Right forelimb (tissue), 1 donor: Measurements from ENCODE around the gene CDH22.

Source experiments
- DNase-seq: peaks from one replicate; pipeline ENCODE4 v3.0.0-alpha.2; 2018

Gene CDH22

DNA sequence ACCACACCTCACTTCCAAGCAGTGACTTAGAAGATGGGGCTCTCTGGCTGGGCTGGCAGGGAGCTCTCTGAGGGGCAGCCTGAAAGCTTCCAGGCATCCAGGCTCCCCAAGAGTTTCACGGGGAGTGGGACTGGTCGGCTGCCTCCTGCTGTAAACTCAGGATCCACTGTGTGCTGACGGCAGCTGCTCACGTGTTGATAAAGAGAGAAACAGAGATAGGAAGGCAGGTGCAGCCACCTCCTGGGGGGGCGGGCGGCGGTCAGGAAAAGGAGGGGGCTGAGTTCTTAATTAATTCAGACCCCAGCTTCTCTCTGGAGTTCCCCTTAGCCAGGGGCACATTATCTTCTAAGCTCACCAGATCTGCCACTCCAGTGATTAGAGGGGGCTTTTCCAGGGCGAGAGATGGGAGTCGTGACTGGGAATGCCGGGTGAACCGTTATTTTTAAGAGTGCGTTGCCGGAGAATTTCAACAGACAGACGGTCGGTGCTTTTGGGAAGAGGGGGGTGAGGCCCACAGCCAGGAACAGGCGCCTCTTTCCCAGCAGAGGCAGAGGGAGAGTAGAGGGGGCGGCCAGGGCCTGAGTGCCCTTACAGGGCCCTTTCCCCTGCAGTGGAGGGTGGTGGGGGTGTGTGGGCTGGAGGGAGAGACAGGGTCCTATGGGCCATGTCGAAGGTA is 119.3 kb downstream of the CDH22 start:
- no peak for DNase-seq

DNA sequence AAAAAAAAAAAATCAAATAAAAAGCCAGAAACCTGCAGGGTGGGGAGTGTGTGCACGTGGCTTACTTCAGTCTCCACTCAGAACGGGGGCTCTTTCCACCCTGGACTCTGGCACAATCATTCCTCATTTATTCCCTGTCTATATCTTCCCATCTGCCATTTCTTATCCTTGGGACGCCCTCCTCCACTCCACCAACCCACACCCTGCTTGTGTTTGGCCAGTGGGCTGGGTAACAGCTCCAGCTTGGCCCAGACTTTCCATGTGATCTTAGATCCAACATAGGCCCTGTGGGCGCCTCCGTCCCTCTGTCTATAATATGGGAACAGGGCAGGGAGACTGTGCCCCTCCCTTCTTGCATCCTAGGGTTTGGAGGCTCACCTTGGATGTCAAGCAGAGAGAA is 122.1 kb downstream of the CDH22 start:
- no peak for DNase-seq

DNA sequence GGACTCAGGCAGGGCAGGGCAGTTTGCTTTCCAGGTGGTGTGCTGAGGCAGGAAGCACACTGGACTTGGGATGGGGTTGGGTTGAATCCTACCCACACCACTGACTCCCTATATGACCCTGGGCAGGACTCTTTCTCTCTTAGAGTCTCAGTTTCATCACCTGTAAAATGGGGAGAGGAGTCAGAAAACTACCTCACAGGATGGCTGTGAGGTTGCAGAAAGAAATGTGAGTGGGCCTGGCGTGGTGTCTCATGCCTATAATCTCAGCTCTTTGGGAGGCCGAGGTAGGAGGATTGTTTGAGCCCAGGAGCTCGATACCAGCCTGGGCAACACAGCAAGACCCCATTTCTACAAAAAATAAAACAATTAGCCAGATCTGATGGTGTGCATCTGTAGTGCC is 122.9 kb downstream of the CDH22 start:
- no peak for DNase-seq

DNA sequence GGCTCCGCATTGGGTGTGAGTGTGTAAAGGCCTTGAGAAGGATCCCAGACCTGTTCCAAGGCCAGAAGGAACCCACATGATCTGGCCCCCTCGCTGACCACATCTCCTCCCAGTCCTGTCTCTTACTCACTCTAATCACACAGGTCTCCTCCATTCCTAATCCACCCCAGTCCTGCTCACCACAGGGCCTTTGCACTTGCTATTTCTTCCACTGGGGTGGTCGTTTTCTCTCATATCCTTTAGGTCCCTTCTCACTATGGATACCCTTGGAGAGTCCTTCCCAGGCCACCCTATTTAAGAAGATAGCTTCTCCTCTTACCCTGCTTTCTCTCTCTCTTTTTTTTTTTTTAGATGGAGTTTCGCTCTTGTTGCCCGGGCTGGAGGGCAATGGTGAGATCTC is 124.5 kb downstream of the CDH22 start:
- no peak for DNase-seq

DNA sequence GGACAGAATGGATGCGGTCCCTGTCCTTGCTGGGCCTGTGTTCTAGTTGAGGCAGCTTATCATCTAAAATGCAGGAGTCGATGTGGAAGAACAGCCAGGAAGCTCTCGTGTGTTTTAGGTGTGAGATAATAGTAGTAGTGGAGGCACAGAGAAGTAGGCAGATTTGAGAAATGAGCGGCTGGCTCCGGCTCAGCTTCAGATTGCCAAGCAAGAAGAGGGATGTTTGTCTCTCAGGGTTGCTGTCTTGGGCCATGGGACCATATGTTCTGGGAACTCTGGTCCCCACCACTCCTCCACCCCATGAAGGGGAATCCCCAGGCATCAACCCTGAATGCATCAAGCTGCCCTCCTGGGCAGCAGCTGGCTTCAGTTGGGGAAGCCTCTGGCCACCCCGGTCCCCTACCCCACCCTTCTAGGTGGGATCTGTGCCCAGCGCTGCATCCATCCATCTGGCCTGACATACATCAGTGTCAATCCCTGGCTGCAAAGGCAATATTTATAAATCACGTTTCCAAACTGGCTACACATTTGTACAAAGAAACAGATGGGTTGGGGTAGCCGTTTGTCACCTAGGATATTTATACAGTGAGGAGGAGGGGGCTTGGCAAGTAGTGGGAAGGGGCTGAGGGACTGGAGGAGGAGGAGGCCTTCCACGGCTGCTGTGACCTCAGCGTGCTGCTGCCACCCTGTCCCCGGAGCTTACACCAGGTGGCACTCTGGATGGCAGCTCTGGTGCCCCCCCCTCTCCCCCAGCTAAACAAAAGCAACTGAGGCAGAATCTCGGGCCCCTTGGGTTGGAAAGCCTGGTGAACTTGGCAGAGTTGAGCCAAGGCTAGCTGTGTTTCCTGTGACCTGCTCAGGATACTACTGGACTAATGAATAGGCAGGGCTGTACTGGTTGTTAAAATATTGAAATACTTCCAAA is 125.8 kb downstream of the CDH22 start:
- DNase-seq = no peak

DNA sequence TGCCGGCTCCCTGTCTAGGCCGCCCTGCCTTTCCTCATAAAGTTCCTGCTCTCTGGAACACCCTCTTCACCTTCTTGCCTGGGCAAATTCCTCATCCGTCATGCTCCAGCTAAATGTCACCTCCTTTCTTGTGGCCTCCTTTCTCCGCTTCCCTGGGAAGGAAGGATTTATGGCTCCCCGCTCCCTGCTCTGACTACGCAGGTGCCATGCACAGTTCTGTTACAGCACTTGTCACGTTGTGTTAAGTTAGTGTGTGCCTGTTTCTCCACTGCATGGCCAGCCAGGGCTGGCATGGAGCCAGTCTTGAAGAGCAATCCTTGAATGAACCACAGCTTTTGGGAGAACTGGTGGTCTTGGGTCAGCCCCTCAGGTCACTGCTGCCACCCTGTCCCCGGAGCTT is 128.4 kb downstream of the CDH22 start:
- no peak for DNase-seq

DNA sequence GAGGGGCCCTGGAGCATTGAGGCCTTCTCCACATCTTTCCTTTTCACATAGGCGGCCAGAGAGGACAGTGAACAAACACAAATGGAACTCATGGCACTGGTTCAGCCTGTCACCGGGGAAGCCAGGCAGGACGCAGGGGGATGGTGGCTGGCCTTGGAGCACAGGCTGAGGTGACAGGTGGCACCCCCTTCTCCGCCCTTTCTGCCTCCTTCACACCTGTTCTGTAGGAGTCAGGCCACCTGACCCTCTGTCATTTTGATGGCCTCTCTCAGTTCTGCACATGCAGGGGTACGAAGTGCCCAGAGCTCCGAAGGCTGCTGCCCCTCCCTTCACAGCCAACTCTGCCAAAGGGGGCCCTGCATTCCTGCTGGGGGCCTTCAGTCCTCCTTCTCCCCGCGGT is 129.4 kb downstream of the CDH22 start:
- no peak for DNase-seq

DNA sequence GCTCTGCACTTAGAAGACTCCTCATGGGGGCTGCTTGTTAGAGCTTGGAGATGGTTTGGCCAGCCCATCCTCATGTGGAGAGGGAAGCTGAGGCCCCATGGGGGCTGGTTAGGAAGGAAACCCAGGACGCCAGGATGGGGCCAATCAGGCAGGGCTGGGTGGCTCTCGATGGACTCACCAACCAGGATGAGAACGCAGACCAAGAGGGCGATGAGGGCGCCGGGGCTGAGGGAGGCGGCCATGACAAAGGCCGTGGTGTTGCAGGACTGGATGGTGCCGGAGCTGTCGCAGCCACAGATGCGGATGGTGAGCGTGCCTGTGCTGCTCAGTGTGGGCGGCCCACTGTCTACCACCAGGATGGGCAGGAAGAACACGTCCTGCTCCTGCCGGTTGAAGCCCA is 130.5 kb downstream of the CDH22 start:
- DNase-seq = no peak

DNA sequence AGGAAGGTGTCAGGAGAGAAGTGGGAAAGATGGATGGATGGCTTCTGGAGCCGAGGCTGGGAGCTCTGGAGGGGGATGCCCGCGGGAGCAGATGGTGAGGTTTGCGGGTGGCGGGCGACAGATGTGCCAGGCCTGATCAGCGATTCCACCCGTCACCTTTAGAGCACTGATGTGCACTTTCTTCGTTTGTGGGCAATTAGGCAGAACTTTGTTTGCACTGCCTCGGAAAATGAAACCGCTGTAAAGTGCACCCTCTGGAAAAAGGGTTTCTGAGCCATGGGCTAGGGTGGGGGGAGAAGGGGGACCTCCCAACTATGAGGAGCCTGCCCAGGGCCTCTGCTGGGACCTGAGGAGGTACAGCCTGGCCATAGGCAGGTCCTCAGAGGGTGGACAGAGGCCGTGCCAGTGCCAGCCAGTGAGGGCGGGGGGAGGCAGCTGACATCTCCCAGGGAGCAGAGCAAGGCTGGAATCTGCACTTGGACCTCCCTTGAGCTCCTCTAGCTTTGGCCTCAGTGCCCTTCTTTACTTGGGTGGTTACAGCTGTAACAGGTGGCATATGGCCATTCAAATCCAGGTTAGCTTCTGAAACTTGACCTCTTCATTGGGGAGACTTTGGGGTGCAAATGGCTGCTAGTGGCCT is 131.4 kb downstream of the CDH22 start:
- DNase-seq = no peak

DNA sequence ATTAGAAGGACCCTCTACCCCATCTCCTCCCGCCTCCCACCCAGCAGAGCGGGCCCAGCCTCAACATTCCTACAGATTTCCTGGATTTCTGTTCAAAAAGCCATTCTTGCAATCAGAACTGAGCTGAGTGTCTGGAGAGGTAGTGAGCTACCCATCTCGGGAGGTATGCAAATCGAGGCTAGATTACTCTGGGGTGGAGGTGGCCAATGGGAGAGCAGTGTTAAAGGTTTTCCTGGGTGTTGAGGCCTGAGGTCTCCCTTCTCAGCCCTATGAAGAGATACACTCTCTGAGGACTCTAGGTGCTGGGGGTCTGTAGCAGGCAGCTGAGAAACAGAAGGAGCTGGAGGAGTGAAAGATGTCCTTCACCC is 133.2 kb downstream of the CDH22 start:
- DNase-seq = no peak

DNA sequence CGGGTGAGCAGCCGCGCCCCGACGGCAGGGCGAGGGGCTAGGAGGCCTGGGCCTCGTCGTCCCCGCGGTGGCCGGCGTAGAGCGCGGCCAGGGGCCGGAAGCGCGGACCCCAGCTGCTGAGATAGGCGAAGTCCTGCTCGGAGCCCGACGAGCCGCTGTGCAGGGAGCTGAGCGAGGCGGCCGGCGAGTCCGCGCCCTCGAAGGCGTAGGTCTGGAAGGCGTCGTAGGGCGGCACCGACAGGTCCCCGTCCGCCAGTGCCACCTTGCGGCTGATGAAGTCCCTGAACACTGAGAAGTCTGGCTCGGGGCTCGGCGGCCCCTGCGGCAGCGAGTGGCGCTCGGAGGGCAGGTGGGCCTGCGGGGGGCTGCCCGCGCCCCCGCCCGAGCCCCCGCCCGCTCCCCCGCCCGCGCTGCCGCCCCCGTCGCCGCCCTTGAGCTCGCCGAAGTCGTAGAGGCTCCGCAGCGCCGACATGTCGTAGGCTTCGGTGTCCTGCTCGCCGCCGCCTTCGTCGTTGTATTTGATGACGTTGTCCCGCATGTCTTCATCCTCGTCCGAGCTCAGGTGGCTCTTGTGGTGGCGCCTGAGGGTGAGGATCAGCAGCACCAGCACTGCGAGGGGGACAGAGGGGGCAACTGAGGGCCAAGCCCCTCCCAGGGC is 133.7 kb downstream of the CDH22 start:
- DNase-seq = peak; percentile 66

DNA sequence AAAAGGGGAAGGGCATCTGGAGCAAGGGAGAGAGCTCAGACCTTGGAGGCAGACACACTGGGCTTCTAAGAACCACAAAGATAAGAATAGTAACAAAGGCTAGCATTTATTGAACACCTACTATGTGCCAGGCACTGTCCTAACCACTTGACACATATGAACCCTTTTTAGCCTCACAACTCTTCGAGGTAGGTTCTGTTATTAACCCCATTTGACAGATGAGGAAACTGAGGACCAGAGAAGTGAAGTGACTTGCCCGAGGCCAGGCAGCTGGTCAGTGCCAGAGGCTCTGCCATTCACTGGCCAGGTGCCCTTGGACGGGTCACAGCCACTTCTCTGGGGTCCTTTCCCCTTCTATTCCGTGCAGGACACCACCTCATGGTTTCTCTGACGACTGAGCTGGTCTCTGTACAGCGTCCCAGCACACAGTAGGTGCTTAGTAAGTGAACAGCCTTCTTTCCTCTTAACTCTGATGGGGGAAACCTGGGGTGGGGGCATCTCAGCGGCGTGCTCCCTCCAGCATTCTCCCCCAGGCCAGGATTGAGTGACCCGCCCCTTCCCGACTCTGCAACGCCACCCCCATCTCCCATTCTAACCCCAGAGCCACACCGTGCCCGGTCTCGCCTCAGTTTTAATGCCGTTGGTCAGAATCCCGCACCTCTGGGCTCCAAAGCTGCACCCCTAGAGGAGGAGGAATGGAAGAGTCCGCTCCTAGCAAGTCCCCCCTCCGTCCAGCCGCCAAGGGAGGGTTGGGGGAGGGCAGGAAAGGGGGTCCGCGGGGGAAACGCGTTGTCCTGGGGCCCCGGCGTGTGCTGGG is 134.4 kb downstream of the CDH22 start:
- DNase-seq = no peak

DNA sequence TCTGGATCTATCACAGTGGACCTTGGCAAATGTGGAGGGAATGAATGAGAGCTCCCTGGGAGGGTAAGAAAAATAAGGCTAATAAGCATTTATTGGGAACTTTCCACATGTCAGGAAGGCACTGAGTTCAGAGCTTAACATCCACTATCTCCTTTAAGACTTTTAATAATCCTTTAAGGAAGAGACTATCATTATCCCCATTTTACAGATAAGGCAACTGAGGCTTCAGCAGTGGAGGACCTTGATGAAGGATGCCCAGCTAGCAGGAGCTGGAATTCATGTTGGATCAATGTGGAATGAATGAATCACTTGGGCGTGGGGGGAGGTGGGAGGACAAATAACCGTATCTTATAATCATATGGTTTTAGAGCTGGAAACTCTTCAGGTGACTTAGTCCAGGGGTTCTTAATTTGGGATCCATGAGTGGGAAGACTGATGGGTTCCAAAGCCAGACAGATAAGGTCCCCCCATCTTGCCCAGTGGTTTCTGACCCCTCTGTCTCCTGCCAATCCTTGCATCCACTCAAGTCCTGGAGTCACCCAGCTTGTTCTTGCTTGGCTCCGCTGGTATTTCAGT is 135.2 kb downstream of the CDH22 start:
- no peak for DNase-seq

DNA sequence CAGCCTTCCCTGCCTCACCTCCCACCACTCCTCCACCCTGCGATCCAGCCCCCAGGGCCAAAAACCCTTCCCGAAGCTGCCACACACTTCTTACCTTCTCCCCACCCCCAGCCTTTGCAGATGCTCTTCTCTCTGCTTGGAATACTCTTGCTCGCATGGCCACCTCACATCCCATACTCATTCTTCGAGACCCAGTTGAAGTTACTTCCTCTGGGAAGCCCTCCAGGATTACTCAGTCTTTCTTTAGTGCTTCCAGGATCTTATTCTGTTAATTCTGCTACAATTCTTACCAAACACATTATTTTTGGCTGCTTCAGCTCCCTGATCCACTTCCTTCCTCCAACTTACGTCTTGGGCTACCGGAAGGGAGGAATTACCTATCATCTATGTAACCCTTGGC is 135.8 kb downstream of the CDH22 start:
- DNase-seq = no peak

DNA sequence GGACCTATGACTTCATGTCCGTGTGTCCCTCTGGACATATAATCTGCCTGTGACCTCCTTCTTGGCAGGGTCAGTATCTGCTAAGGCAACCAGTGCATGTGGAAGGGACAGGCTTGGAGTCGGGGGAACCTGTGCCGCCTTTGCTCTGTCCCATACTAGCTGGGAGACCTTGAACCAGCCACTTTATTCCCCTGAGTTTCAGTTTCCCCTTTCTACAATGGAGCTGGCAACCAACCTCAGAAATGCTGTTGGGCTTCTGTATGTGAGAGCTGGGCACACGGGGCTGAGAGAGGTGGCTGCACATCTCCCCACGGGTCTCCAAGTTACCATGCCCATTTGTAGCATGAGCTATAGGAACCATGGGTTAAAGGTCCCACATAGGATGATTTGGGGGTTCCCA is 136.4 kb downstream of the CDH22 start:
- DNase-seq = no peak

DNA sequence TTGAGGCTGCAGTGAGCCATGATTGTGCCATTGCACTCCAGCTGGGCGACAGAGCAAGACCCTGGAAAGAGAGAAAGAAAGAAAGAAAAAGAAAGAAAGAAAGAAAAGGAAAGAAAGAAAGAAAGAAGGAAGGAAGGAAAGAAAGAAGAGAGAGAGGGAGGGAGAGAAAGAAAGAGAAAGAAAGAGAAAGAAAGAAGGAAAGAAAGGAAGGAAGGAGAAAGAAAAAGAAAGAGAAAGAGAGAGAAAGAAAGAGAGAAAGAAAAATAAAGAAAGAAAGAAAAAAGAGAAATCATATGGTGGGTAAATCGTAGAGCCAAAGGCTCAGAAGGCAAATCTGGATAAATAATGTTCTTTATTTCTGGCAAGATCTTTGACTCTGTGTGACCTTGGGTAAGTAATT is 136.8 kb downstream of the CDH22 start:
- no peak for DNase-seq

DNA sequence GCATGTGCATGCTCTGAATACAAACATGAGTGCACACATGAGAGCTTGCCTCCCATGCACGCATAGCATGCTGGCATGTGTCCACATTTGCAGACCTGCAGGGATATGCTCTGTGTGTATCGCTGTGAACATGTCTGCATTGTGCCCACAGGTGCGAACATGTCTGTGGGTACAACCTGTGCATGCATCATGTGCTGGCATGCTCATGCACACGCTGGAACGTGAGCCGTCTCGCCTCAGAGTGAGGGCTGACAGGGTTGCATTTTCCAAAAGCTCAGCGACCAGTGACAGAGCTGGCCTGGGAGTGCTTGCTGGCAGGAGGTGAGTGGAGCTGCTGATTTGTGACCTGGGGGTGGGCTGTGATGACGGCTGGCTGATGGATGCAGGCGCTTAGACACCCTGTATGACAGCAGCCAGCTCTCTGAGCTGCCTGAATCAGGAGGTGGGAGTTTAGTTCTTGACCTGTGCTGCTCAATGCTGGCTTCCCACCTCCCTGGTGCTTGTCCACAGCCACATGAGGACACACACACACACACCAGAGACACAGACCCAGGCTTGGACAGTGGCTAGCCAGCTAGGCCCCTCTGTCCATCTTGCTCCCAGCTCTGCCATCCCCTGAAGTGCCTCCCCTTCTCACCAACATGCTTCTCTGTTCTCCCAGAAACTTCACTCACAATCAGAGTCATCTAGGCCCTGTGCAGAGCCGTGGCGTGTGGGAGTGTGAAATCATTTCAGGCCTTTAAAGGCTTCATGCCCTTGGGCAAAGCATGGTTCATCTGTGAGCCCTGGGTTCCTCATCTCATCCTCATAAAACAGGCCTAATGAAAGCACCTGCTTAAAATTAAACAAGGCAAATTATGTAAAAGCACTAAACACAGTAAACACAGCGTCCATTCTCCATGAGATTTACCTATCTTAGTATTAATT is 138.8 kb downstream of the CDH22 start:
- DNase-seq = no peak

DNA sequence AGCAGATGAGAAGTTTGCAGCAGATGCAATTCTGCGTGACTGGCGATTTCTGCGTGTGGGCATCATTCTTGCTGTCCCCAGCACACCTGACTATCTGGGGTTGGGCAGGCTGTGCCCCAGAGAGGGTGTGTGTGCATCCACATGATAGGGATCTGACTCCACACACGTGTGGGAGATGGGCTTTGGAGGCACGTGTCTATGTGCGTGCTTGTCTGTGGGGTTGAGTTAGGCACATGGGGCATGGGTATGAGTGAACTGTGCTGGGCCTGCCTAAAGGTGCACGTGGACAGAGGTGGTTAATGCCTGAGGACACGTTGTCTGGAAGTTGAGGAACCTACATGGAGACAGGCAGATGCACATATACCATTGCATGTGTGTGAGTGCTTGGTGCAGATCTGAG is 139.9 kb downstream of the CDH22 start:
- DNase-seq = no peak

DNA sequence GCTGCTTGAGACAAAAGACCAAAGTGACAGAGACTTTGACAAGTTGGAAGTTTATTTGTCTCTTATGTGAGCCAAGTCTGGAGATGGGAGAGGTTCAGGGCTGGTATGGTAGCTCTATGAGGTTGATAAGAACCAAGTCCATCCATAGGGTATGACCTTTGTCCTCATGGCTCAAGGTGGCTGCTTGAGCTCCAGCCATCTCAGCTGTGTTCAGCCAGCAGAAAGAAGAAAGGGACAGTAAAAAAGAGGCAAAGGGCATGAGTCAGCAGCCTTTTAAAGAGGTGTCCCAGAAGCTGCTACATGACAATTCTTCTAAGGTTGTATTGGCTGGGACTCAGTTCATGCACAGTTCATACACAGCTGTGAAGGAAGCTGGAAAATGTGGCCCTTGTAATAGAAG is 141.2 kb downstream of the CDH22 start:
- DNase-seq = no peak

DNA sequence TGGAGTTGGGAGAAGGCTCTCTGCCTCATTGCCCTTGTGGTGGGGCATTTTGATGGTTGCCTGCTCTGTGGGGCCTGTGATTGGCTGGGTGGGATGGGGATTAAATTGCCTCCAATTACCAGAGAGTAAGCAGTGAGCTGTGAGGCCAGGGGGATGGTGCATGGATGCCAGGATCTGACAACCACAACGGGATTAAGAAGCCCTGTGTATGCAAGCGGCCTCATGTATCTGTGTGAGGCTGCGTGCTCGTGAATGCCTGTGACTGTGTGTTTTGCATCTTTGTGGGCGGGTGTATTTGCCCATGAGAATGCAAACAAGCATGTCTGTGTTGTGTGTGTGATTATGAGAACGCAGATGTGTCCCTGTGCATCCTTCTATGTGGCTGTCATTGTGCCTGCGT is 144.0 kb downstream of the CDH22 start:
- no peak for DNase-seq

DNA sequence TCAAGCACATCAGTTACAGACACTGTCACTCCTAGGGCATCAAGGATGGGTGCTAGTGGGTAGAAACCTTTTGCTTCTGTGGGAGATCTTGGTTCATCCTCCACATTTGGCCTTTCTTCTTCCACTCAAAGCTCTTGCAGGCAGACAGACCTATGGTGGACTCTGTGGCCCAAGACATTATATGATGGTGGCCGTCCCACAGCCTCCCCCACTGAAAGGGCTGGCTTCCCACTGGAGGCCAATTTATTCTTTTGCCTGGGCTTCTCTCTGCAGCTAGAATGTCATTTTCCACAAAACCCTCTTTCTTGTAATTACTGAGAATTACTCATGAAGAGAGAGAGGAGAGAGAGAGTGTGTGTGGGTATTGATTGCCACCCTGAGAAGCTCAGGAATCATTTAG is 146.4 kb downstream of the CDH22 start:
- DNase-seq = no peak
